GM13977 (cell line): Measurements from ENCODE around the gene LBX2.
"Not testable (repeated sequence)": the region's sequence is repeated elsewhere in the genome, so short reads cannot be mapped to it uniquely, and the experiment has no call there.

Experiments
- DNase-seq: peaks from one replicate; pipeline ENCODE4 v3.0.0; 2012; ENCODE audit warnings: low spot score
- in situ Hi-C: fragments of 300-500 bp; cut with MboI; formaldehyde crosslinking; loops from one replicate; pipeline ENCODE4 v1.12.0; 2022; ENCODE audit warnings: low sequenced_read_pairs, low pct_unique_long_range_greater_than_20kb, mixed read lengths, inconsistent platforms; ENCODE audit not compliant: unreplicated experiment
- TF ChIP-seq, protein P1 (sequence below): IDR thresholded peaks from 2 replicates; pipeline ENCODE4 v1.5.1; 2012; ENCODE audit warnings: mild to moderate bottlenecking, control low read depth; ENCODE audit not compliant: insufficient read depth; ENCODE audit errors: extremely low read depth, missing control alignments

The LBX2 gene

DNA sequence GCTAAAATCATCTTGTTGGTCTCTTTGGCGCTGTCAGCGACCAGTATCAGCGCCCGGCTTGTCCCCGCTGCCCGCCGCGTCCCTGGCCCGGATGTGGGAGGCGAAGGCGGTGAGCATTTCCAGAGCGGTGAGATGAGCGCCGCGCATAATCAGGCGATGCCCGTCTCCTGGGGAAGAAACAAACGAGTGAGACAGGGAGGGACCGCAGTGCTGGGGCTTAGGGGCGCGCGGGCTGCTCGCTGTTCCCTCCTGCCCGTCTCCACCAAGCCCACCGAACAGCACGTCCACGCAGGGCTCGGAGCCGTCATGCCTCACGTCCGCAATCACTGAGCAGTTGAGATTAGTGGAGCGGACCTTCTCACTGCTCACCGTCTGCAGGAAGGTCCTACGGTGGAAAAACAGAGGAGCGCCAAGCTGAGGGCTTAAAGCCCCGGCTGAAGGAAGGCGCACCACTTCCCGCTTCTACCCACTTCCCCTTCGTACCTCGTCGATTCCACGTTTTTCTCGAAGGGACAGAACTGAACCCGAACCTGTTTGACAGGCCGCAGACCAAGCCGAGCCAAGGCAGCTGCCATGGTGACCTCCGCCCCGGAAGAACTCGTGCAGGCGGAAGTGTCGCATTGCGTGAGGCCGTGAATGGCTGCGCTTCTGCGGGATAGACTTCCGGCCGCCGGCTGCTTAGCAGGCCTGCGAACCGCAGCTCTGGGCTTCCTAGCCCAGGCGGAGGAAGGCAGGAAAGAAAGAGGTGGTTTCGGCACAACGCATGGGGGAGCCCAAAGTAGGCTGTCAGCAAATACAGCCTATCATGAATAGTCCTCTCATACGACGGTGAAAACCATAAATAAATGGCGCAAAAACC, 27.1 kb downstream of the LBX2 start, which contains the start of gene MRPL53:
Gene MRPL53 (minus strand): TSS at position 595 of the 859 bp plus-strand sequence. CDS start 20 bp downstream, at position 575.
- TF ChIP-seq, protein P1, sequence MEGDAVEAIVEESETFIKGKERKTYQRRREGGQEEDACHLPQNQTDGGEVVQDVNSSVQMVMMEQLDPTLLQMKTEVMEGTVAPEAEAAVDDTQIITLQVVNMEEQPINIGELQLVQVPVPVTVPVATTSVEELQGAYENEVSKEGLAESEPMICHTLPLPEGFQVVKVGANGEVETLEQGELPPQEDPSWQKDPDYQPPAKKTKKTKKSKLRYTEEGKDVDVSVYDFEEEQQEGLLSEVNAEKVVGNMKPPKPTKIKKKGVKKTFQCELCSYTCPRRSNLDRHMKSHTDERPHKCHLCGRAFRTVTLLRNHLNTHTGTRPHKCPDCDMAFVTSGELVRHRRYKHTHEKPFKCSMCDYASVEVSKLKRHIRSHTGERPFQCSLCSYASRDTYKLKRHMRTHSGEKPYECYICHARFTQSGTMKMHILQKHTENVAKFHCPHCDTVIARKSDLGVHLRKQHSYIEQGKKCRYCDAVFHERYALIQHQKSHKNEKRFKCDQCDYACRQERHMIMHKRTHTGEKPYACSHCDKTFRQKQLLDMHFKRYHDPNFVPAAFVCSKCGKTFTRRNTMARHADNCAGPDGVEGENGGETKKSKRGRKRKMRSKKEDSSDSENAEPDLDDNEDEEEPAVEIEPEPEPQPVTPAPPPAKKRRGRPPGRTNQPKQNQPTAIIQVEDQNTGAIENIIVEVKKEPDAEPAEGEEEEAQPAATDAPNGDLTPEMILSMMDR, result no peak
- in situ Hi-C loops, result no loop called here
- peak; percentile 86 for DNase-seq

DNA sequence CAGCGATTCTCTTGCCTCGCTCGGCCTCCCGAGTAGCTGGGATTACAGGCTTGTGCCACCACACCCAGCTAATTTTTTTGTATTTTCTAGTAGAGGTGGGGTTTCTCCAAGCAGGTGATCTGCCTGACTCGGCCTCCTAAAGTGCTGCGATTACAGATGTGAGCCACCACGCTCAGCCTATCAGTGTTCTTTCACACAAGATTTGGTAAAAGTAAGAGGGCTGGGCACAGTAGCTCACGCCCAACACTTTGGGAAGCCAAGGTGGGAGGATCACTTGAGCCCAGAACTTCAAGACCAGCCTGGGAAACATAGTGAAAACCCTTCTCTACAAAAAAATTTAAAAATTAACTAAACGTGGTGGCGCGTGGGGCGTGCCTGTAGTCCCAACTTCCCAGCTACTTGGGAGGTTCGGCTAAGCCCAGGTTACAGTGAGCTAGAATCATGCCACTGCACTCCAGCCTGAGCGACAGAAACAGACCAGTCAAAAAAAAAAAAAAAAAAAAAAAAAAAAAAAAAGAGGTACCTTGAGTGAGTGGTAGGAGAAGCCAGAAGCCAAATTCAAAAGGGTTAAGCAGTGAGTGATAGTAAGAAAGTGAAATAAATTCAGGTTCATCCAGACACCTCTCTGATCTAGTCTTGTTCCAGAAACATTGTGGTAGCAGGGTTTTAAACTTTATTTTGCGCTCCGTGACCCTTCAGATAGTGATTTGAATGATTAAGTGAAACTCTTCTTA, 27.9 kb downstream of the LBX2 start:
- TF ChIP-seq, protein P1, result no peak
- DNase-seq, result peak; percentile 5

DNA sequence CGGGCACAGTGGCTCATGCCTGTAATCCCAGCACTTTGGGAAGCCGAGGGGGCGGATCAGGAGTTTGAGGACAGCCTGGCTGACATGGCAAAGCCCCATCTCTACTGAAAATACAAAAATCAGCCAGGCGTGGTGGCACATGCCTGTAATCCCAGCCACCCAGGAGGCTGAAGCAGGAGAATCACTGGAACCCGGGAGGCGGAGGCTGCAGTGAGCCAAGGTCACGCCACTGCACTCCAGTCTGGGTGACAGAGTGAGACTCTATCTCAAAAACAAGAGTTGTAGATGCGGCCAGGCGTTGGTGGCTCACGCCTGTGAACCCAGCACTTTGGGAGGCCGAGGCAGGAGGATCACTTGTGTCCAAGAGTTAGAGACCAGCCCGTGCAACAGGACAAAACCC, 28.7 kb downstream of the LBX2 start:
- DNase-seq, in situ Hi-C loops: not testable (repeated sequence)

More for the DNA sequence above, 27.9 kb downstream of the LBX2 start:
- in situ Hi-C loops, result no loop called here

DNA sequence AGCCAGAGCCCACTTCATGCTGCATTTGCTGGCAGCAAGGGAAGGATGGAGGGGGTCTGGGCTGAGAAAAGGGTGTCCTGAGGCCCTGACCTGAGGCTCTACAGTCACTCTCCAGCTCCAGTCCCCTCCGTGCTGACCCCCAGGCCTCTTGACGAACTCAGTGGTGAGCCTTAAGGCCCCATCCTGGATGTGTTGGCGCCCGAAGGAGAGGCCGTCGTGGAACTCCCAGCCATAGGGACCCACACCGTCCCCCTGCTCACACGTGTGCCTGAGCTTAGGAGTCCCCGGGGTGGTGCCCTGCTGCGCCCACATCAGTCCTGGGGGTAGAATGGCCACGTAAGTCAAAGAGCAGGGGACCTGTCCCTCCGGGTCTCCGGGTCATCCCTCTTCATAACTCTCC, 35.0 kb downstream of the LBX2 start:
- TF ChIP-seq, protein P1, result no peak
- no peak for DNase-seq

DNA sequence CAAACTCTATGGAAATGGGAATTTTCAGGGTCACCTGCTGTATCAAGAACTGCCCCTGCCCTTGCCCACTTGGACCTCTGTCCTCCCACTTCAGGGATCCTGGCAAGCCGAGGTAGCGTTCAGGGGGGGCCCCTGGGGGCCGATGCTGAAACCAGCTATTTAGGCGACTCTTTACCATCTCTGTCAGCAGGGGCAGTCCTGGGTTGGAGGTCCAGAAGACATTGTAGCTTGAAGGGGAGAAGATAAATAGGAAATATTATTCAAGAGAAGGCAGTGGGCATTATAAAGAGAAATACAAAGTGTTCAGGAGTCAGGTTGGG, 36.7 kb downstream of the LBX2 start:
- in situ Hi-C loops, result no loop called here
- TF ChIP-seq, protein P1, result no peak
- DNase-seq, result no peak

More for the DNA sequence above, 35.0 kb downstream of the LBX2 start:
- in situ Hi-C loops, result no loop called here

DNA sequence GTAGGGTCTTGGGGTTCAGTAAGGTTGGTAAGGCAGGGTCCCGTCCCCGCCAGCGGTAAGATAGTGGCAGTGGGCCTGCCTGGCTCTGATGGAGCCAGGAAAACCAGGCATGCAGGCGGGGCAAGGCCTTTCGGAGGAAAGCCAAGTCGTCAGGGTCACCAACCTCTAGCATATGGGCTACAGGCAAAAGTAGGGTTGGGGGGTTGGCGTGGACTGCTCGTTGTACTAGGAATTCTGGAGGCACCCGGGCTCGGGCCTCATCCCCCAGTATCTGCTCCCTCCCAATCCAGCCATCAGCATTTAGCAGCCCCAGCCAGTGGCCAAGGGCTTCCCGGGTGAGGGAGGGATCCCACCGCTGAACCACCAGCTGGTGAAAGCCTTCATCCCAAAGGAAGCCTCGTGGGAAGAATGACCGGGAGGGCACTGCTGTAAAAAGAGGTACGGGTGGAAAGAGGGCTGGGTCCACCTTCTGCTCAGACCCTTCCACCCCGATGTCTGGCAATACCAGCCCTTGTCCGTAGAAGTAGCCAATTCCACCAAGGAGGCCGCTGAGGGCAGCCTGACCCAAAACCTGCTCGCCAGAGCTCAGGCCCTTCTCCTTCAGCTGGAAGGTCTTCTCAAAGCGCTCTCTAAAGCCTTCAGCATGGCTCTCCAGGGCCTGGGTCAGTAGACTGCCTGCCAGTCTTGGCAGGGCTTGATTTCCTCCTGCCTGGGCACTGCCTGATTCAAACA, 37.2 kb downstream of the LBX2 start:
- TF ChIP-seq, protein P1, result no peak
- in situ Hi-C loops, result no loop called here
- no peak for DNase-seq
